ENCODE measurements around the gene MAGED1.

Gene MAGED1

DNA sequence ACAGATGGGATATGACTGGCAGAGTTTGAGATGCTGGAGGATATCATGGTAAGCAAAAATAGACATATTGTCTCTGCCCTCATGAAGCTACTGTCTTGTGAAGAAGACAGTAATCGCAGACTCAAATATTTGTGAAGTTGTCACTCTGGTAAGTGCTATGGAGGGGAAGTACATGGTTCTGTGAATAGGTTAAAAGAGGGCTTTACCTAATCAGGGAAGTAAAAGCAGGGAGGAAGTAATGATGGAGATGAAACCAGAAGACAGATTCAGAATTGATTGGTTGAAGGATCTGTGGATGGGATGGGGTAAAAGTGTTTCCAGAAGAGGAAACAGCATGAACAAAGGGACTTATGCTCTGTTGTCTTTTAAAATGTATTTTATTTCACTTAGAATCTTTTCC, 19.3 kb upstream of the MAGED1 start:
- Histone ChIP-seq H3K79me2 (ENCODE audit: control insufficient read depth, low read length) (no peaks in the 10 kb centered on the region), H4K20me1 (ENCODE audit: control insufficient read depth, insufficient read depth, low read depth, low read length) (no peaks in the 10 kb centered on the region), H3K27me3 (ENCODE audit: control insufficient read depth, low read length) (no peaks in the 10 kb centered on the region), H3K4me3 (ENCODE audit: low read length) (no peak overlapping the region), H3K27ac (ENCODE audit: low read depth, low read length) (no peak overlapping the region), H3K9me2 (replicated peaks; ENCODE audit: control insufficient read depth, low read length) (no peaks in the 10 kb centered on the region), H3K4me1 (ENCODE audit: control insufficient read depth, low read length) (no peaks in the 10 kb centered on the region), H3F3A (ENCODE audit: control insufficient read depth, insufficient read depth) (no peaks in the 10 kb centered on the region), H3K36me3 (ENCODE audit: control insufficient read depth, low read length) (no peaks in the 10 kb centered on the region), H3K9me3 (ENCODE audit: control insufficient read depth, insufficient read depth, low read length) (no peaks in the 10 kb centered on the region), H3K4me2 (ENCODE audit: low read length) (no peak overlapping the region)
- TF ChIP-seq, protein P1, sequence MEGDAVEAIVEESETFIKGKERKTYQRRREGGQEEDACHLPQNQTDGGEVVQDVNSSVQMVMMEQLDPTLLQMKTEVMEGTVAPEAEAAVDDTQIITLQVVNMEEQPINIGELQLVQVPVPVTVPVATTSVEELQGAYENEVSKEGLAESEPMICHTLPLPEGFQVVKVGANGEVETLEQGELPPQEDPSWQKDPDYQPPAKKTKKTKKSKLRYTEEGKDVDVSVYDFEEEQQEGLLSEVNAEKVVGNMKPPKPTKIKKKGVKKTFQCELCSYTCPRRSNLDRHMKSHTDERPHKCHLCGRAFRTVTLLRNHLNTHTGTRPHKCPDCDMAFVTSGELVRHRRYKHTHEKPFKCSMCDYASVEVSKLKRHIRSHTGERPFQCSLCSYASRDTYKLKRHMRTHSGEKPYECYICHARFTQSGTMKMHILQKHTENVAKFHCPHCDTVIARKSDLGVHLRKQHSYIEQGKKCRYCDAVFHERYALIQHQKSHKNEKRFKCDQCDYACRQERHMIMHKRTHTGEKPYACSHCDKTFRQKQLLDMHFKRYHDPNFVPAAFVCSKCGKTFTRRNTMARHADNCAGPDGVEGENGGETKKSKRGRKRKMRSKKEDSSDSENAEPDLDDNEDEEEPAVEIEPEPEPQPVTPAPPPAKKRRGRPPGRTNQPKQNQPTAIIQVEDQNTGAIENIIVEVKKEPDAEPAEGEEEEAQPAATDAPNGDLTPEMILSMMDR (IDR thresholded peaks at IDR 0.05; ENCODE audit: low read depth, low read length, poor library complexity, severe bottlenecking), result no peak
- TF ChIP-seq EZH2phosphoT487 (IDR thresholded peaks at IDR 0.05; ENCODE audit: borderline replicate concordance, low read length), result no peak

DNA sequence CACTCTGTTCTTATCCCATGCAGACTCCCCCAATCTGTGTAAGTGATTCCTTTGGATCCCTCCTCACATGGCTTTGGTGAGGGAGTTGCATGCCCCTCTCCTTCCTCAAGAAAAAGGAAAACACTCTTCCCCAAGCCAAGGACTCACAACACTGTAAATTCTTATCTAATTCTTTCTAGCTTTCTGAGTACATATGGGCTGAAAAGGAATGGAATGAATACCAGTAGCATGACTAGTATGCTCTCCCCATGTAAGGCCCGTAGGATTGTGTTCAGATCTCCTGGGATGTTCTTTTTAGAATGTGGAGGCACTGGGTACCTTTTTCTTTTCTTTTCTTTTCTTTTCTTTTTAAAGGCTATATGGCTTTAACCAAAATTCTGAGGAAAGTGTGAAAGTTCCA, 17.0 kb upstream of the MAGED1 start:
- no peaks in the 10 kb centered on the region for H3K36me3 ChIP-seq (ENCODE audit: control insufficient read depth, low read length)
- no peaks in the 10 kb centered on the region for H3F3A ChIP-seq (ENCODE audit: control insufficient read depth, insufficient read depth)
- H3K4me2 ChIP-seq (ENCODE audit: low read length), result no peak overlapping the region
- no peaks in the 10 kb centered on the region for H4K20me1 ChIP-seq (ENCODE audit: control insufficient read depth, insufficient read depth, low read depth, low read length)
- no peak overlapping the region for H3K27ac ChIP-seq (ENCODE audit: low read depth, low read length)
- TF ChIP-seq, protein P1 (IDR thresholded peaks at IDR 0.05; ENCODE audit: low read depth, low read length, poor library complexity, severe bottlenecking), result no peak
- no peak for TF ChIP-seq EZH2phosphoT487 (IDR thresholded peaks at IDR 0.05; ENCODE audit: borderline replicate concordance, low read length)
- H3K4me3 ChIP-seq (ENCODE audit: low read length), result no peak overlapping the region
- no peaks in the 10 kb centered on the region for H3K9me2 ChIP-seq (replicated peaks; ENCODE audit: control insufficient read depth, low read length)
- H3K79me2 ChIP-seq (ENCODE audit: control insufficient read depth, low read length), result no peaks in the 10 kb centered on the region
- H3K9me3 ChIP-seq (ENCODE audit: control insufficient read depth, insufficient read depth, low read length), result no peaks in the 10 kb centered on the region
- no peaks in the 10 kb centered on the region for H3K27me3 ChIP-seq (ENCODE audit: control insufficient read depth, low read length)
- H3K4me1 ChIP-seq (ENCODE audit: control insufficient read depth, low read length), result no peaks in the 10 kb centered on the region

DNA sequence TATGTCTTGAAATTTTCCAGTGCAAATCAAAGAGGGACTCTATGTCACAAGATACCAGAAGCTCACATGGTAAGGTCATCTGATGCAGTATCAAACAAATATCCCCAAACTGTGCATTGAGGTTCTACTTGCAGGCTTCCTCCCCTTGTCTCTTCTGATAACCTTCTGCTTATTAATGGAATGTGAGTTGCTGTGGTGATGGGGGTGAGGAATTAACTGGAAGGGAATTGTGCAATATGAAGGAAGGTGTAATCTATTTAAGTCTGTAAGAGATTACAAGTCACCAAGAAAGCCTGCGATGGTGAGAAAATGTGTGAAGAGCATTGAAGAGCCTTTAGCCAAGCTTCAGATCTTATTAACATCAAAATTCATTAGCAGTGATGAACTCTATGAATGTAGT, 15.4 kb upstream of the MAGED1 start:
- Histone ChIP-seq H3K9me2 (replicated peaks; ENCODE audit: control insufficient read depth, low read length) (no peaks in the 10 kb centered on the region), H3K4me1 (ENCODE audit: control insufficient read depth, low read length) (no peaks in the 10 kb centered on the region), H3K9me3 (ENCODE audit: control insufficient read depth, insufficient read depth, low read length) (no peaks in the 10 kb centered on the region), H3K36me3 (ENCODE audit: control insufficient read depth, low read length) (no peaks in the 10 kb centered on the region), H3K4me2 (ENCODE audit: low read length) (no peak overlapping the region), H4K20me1 (ENCODE audit: control insufficient read depth, insufficient read depth, low read depth, low read length) (no peaks in the 10 kb centered on the region), H3K27me3 (ENCODE audit: control insufficient read depth, low read length) (no peaks in the 10 kb centered on the region), H3F3A (ENCODE audit: control insufficient read depth, insufficient read depth) (no peaks in the 10 kb centered on the region), H3K79me2 (ENCODE audit: control insufficient read depth, low read length) (no peaks in the 10 kb centered on the region), H3K4me3 (ENCODE audit: low read length) (no peak overlapping the region), H3K27ac (ENCODE audit: low read depth, low read length) (no peak overlapping the region)
- no peak for TF ChIP-seq EZH2phosphoT487 (IDR thresholded peaks at IDR 0.05; ENCODE audit: borderline replicate concordance, low read length)
- TF ChIP-seq, protein P1 (IDR thresholded peaks at IDR 0.05; ENCODE audit: low read depth, low read length, poor library complexity, severe bottlenecking), result no peak

DNA sequence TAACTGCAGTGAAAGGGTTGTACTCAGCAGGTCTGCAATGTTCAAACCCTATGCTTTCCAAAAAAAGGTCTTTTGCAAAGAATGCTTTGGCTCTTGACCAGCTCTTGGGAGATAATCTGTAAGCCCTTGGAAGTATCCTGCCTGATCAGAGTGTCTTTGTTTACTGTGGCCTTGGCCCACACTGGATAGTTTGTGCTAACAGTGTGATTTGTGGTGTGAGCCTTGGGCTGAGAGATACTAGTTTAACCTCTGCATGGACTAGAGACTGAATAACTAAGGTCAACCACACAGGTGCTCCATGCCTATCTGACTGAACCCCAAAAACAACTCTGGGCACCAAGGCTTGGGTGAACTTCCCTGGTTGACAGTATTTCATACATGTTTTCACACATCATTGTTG, 3.6 kb upstream of the MAGED1 start:
- Histone ChIP-seq H3K4me1 (ENCODE audit: control insufficient read depth, low read length) (peaks cover 27% of the 10 kb centered on the region), H3K79me2 (ENCODE audit: control insufficient read depth, low read length) (peaks cover 12% of the 10 kb centered on the region), H3F3A (ENCODE audit: control insufficient read depth, insufficient read depth) (no peaks in the 10 kb centered on the region; the same call in 1 of the 2 replicates), H3K9me3 (ENCODE audit: control insufficient read depth, insufficient read depth, low read length) (no peaks in the 10 kb centered on the region), H4K20me1 (ENCODE audit: control insufficient read depth, insufficient read depth, low read depth, low read length) (no peaks in the 10 kb centered on the region), H3K36me3 (ENCODE audit: control insufficient read depth, low read length) (no peaks in the 10 kb centered on the region), H3K4me2 (ENCODE audit: low read length) (no peak overlapping the region), H3K27ac (ENCODE audit: low read depth, low read length) (no peak overlapping the region), H3K4me3 (ENCODE audit: low read length) (no peak overlapping the region), H3K9me2 (replicated peaks; ENCODE audit: control insufficient read depth, low read length) (no peaks in the 10 kb centered on the region), H3K27me3 (ENCODE audit: control insufficient read depth, low read length) (no peaks in the 10 kb centered on the region)
- TF ChIP-seq, protein P1 (IDR thresholded peaks at IDR 0.05; ENCODE audit: low read depth, low read length, poor library complexity, severe bottlenecking), result no peak
- no peak for TF ChIP-seq EZH2phosphoT487 (IDR thresholded peaks at IDR 0.05; ENCODE audit: borderline replicate concordance, low read length)
